Fibroblast of mammary gland (primary cell): Measurements from ENCODE around the gene PCDH7.

Experiments used
- DNase-seq: peaks from one replicate; pipeline ENCODE4 v3.0.0-alpha.2; 2010; ENCODE audit warnings: low read depth
- H3K4me3 ChIP-seq: 2 replicates; pipeline ENCODE4 v1.5.1; 2011; ENCODE audit warnings: low read depth, mild to moderate bottlenecking, low read length, moderate library complexity; ENCODE audit not compliant: control insufficient read depth
- CTCF ChIP-seq: conservative IDR thresholded peaks from 2 replicates; pipeline ENCODE4 v1.5.1; 2011; ENCODE audit warnings: low read depth, low read length, inconsistent platforms; ENCODE audit not compliant: control insufficient read depth, insufficient read depth

The PCDH7 gene

GRCh38 chr4:30746735-30747134 is 26.6 kb downstream of the PCDH7 start:
- DNase-seq, result peak; percentile 16
- TF ChIP-seq CTCF, result no peak
- H3K4me3 ChIP-seq, result no peak overlapping the region

DNA sequence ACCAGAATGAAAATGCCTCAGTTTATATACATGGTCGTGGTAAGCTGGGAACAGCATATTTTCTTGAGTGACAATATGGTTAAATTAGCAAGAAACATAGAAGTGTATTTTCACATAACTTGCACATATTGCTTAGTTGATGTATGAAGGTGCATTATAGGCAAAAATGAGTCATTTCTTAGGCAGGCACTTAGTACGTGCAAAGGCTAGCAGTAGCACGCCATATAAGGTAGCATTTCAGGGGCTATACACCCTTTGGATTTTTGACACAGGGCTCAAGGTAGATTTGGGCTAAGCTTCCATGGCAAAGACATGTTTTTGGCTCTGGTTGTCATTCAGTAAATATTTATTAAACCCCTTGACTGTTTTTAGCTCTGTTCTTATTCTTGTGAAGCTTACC is 33.1 kb downstream of the PCDH7 start:
- no peak for TF ChIP-seq CTCF
- H3K4me3 ChIP-seq, result no peak overlapping the region
- DNase-seq, result no peak

DNA sequence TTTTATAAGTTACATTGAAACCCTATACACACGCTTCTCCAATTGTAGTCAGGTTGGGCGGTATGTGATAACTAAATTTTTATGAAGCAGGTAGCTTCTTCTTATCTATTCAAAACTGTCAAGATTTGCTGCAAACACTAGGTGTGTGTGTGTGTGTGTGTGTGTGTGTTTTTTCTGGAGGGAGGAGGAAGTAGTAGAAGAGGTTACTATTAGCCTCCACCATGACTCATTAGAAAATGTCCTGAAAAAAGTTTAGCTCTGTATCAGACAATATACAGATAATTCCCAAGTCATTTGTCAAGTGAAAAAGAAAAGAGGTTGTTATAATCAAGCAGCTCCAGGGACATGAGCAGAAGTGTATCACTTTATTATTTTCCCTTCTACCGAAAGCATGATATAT is 33.9 kb downstream of the PCDH7 start:
- no peak for TF ChIP-seq CTCF
- DNase-seq, result peak; percentile 47
- H3K4me3 ChIP-seq, result no peak overlapping the region

DNA sequence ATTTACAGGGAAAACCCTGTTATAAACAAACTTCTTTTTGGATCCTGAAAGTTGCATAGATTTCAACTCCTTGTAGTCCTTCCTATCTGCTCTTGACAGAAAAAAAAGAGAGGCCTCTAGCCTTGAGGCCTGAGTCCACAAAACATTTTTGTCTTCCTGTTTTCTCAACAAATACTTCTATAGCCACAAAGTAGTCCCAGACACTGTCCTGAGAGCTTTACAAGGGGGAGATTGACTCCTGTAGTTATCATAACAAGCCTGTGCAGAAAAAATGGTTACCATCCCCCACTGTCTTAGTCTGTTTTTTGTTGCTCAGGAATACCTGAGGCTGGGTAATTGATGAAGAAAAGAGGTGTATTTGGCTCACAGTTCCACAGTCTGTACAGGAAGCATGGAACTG is 35.2 kb downstream of the PCDH7 start:
- no peak for DNase-seq
- no peak for TF ChIP-seq CTCF

DNA sequence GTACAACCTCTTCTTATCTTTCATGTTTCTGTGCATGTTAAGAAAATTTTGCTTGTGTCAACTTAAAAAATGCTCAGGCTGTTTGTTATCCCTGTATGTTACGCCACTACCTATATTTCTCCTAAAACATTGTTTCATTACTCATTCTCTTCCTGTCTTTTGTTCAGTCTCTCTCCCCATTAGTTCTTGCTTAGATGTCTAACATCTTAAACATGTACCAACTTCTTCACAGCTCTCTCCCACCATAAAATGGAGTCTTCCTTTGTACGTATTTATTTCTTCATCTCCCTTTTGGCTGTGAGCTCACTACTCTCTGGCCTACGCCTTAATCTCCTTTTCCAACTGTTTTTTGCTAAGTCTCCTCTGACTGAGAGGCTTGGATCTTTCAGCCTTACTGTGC is 36.4 kb downstream of the PCDH7 start:
- DNase-seq, result no peak
- H3K4me3 ChIP-seq, result no peak overlapping the region
- TF ChIP-seq CTCF, result no peak

More for the DNA sequence above, 35.2 kb downstream of the PCDH7 start:
- no peak overlapping the region for H3K4me3 ChIP-seq

DNA sequence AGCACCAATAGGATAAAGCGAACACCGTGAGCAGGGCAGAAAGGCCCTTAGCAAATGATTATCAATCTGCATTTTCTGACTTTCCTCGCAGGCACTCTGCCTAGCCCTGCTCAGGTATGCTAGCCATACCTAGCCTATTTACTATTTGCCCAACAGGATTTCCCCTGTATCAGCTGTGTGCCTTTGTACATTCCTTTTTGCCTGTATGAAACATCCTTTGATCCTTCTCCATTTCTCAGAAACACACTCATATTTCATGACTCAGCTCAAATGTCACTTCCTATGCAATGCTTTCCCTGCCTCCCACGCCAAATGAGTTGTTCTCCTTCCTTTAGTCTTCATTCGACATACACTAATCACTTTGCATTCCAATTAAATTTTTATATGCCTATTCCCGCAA is 37.2 kb downstream of the PCDH7 start:
- no peak for TF ChIP-seq CTCF
- peak; percentile 92 for DNase-seq
- H3K4me3 ChIP-seq, result no peak overlapping the region

- H3K4me3 ChIP-seq, result no peak overlapping the region
- no peak for DNase-seq
- TF ChIP-seq CTCF, result no peak
These were observed 40.4 kb downstream of the PCDH7 start for GRCh38 chr4:30760551-30760950.
